ENCODE measurements around the gene FGR.

- TF ChIP-seq CTCF (conservative IDR thresholded peaks at IDR 0.05) (no peak), ZFX (IDR thresholded peaks at IDR 0.05) (no peak)
Measured at GRCh38 chr1:27576806-27577227, 58.2 kb downstream of the FGR start.
